GM12878 (cell line): ENCODE data around the gene SNTA1. TPM values are rescaled to one million over a fixed set of nuclear protein-coding genes. Genes with fewer than 3 reads are reported as not detected.

ENCODE experiments used
- ATAC-seq: fragments of 200-7000 bp; cut with Tn5 transposase; 3 replicates; pipeline ENCODE4 v1.9.1; 2020; ENCODE audit warnings: mild to moderate bottlenecking, moderate library complexity
- BruUV-seq: library from RNA; stranded (reverse); fragments of 400-500 nt; replicated peaks from 2 replicates; lab custom pipeline; 2021; lab: Mats Ljungman, UMichigan
- CTCF ChIA-PET: fragments of 300-600 bp; sonication (Branson Sonifier 250); formaldehyde crosslinking; extraction: SDS; loops from one replicate; lab custom pipeline; 2021; ENCODE audit warnings: inconsistent platforms; lab: Yijun Ruan, JAX
- POLR2A ChIA-PET: fragments of 350-600 bp; formaldehyde crosslinking; extraction: SDS; loops from one replicate; lab custom pipeline; 2021; ENCODE audit warnings: inconsistent platforms; lab: Charles Lee
- RAD21 ChIA-PET: fragments of 300-600 bp; sonication (Branson Sonifier 250); formaldehyde crosslinking; loops from one replicate; lab custom pipeline; 2023; ENCODE audit warnings: antibody characterized with exemption; ENCODE audit not compliant: unreplicated experiment; lab: Charles Lee
- SMC1A ChIA-PET: fragments of 300-600 bp; sonication (Branson Sonifier 250); formaldehyde crosslinking; loops from one replicate; lab custom pipeline; 2023; ENCODE audit not compliant: unreplicated experiment, uncharacterized antibody; lab: Charles Lee
- DNase-seq: peaks from one replicate; pipeline ENCODE4 v3.0.0-alpha.2; 2011; ENCODE audit warnings: low read depth, low spot score
- FAIRE-seq: peaks from 3 replicates; lab custom pipeline; 2011; peaks lifted over from hg19 to GRCh38; lab: Jason Lieb, UNC
- H2AFZ ChIP-seq: 2 replicates; pipeline ENCODE4 v1.6.0; 2011; ENCODE audit warnings: low read depth, low read length, control low read depth; ENCODE audit not compliant: control insufficient read depth
- H3K27ac ChIP-seq: 2 replicates; pipeline ENCODE4 v1.5.1; 2011; ENCODE audit warnings: control low read depth; ENCODE audit not compliant: control insufficient read depth, insufficient read depth
- H3K27me3 ChIP-seq, 2 experiments: replicated peaks in 1 of 2; 2 replicates each; pipeline versions ENCODE4 v1.6.0 to v1.6.1; 2011; ENCODE audit warnings: low read length in 1 of 2; ENCODE audit not compliant: control insufficient read depth in 2 of 2, insufficient read depth in 2 of 2
- H3K36me3 ChIP-seq, 2 experiments: 2 replicates each; pipeline ENCODE4 v1.5.1; 2011; ENCODE audit warnings: low read length in 1 of 2; ENCODE audit not compliant: control insufficient read depth in 2 of 2, insufficient read depth in 2 of 2
- H3K4me1 ChIP-seq: 2 replicates; pipeline ENCODE4 v1.6.1; 2011; ENCODE audit warnings: mild to moderate bottlenecking, low read length, moderate library complexity, mixed read lengths; ENCODE audit not compliant: control insufficient read depth, insufficient read depth
- H3K4me2 ChIP-seq: 2 replicates; pipeline ENCODE4 v1.6.0; 2011; ENCODE audit warnings: control low read depth; ENCODE audit not compliant: control insufficient read depth, insufficient read depth
- H3K4me3 ChIP-seq: fragments of 200-600 bp; sonication (generic); 2 replicates; pipeline ENCODE4 v1.5.1; 2016
- H3K79me2 ChIP-seq: 2 replicates; pipeline ENCODE4 v1.6.0; 2011; ENCODE audit warnings: low read length; ENCODE audit not compliant: control insufficient read depth, insufficient read depth
- H3K9ac ChIP-seq: 2 replicates; pipeline ENCODE4 v1.8.0; 2011; ENCODE audit warnings: low read length, control low read depth, mixed read lengths; ENCODE audit not compliant: control insufficient read depth, insufficient read depth
- H3K9me3 ChIP-seq: replicated peaks from 3 replicates; pipeline ENCODE4 v1.5.1; 2011; ENCODE audit warnings: mild to moderate bottlenecking, low read length; ENCODE audit not compliant: control insufficient read depth, insufficient read depth
- H4K20me1 ChIP-seq: 2 replicates; pipeline ENCODE4 v1.6.0; 2011; ENCODE audit not compliant: control insufficient read depth, insufficient read depth
- HCFC1 ChIP-seq: fragments of 150-350 bp; IDR thresholded peaks from 2 replicates; pipeline ENCODE4 v1.6.1; 2014; ENCODE audit warnings: low read length
- MEF2A ChIP-seq: IDR thresholded peaks from 2 replicates; pipeline ENCODE4 v1.6.1; 2011; ENCODE audit warnings: low read depth, mild to moderate bottlenecking, low read length, moderate library complexity; ENCODE audit not compliant: insufficient read depth
- MXI1 ChIP-seq: fragments of 150-350 bp; IDR thresholded peaks from 2 replicates; pipeline ENCODE4 v1.6.1; 2011; ENCODE audit warnings: low read depth, mild to moderate bottlenecking, inconsistent platforms, low read length, improper control_type of control experiment
- NBN ChIP-seq: fragments of 450-650 bp; IDR thresholded peaks from 2 replicates; pipeline ENCODE4 v1.6.1; 2016
- NFYA ChIP-seq: IDR thresholded peaks from 2 replicates; pipeline ENCODE4 v1.6.1; 2011; ENCODE audit warnings: low read depth, mild to moderate bottlenecking, low read length, improper control_type of control experiment, borderline replicate concordance
- NR2F1 ChIP-seq: fragments of 450-650 bp; conservative IDR thresholded peaks from 2 replicates; pipeline ENCODE4 v1.6.1; 2017; ENCODE audit warnings: mild to moderate bottlenecking
- SIX5 ChIP-seq: IDR thresholded peaks from 2 replicates; pipeline ENCODE4 v1.6.1; 2011; ENCODE audit warnings: mild to moderate bottlenecking, low read depth, low read length, moderate library complexity; ENCODE audit not compliant: severe bottlenecking
- SREBF2 ChIP-seq: IDR thresholded peaks from 2 replicates; pipeline ENCODE4 v1.6.1; 2012; ENCODE audit warnings: mild to moderate bottlenecking, low read length
- TCF7 ChIP-seq: IDR thresholded peaks from 2 replicates; pipeline ENCODE4 v1.6.1; 2014; ENCODE audit warnings: antibody characterized with exemption, borderline replicate concordance
- ZNF274 ChIP-seq: IDR thresholded peaks from one replicate; pipeline ENCODE4 v1.8.0; 2011; ENCODE audit not compliant: insufficient read length, insufficient read depth
- ZNF384 ChIP-seq: IDR thresholded peaks from 2 replicates; pipeline ENCODE4 v1.6.1; 2012; ENCODE audit warnings: low read depth, mild to moderate bottlenecking, low read length, improper control_type of control experiment, borderline replicate concordance
- WGBS: methylation state at CpG from one replicate; pipeline ENCODE4 v1.1.6; 2016; ENCODE audit warnings: low lambda C conversion rate; ENCODE audit not compliant: insufficient replicate concordance, insufficient coverage; ENCODE audit errors: missing lambda C conversion rate; 5-methylcytosine and 5-hydroxymethylcytosine counted together
- in situ Hi-C: fragments of 300-500 bp; cut with MboI; formaldehyde crosslinking; loops from 9 replicates; pipeline ENCODE4 v1.14.3; 2018; ENCODE audit warnings: mixed read lengths
- intact Hi-C: fragments of 100-400 bp; cut with micrococcal nuclease; formaldehyde crosslinking; loops from one replicate; pipeline ENCODE4 v1.14.2; 2022; ENCODE audit not compliant: unreplicated experiment
- polyA plus RNA-seq, 11 experiments: library from polyadenylated mRNA; depleted of rRNA in 4 of 11; unstranded in 6 of 11; stranded (reverse) in 5 of 11; fragments of >200 nt; fragmentation: Nextera tagmentation in 4 of 11; fragmentation: Illumina TruSeq in 1 of 11; extraction: Ambion mirVana in 4 of 11; extraction: Trizol in 1 of 11; gene quantifications; 1 replicate in 1 of 11; 2 replicates in 10 of 11; pipeline versions ENCODE4 v1.2.1 to v1.2.3, GENCODE V29; 2011 to 2016; ENCODE audit warnings: inconsistent platforms in 2 of 11, missing spikeins in 2 of 11, low read depth in 1 of 11
- total RNA-seq, 4 experiments: library from RNA; depleted of rRNA in 3 of 4; stranded (reverse); fragments of >200 nt in 3 of 4; fragmentation: Illumina TruSeq in 1 of 4; extraction: Trizol in 1 of 4; gene quantifications; 2 replicates each; pipeline versions ENCODE4 v1.2.1 to v1.2.3, GENCODE V29; 2013 to 2021

SNTA1 gene
- total and polyA plus RNA-seq, 10 of the 15 experiments (the other 5 are each of a cell fraction or from before 2014, with no cell fraction given) = 0.26 to 5.1 (median 1.8) TPM

DNA sequence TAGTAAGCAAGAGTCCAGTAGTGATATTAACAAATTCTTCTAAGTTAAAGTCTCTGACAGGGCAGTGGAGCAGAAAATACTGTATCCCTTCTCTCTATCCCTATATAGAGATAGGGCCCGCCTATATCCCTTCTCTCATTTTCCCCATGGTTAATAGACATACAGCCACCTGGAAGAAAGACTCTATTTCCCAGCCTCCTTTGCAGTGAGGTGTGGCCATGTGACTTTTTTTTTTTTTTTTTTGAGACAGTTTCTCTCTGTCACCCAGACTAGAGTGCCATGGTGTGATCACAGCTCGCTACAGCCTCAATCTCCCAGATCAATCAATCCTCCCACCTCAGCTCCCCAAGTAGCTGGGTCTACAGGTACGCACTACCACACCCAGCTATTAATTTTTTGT, 25.5 kb downstream of the SNTA1 start:
- intact Hi-C loops = no loop called here
- ATAC-seq = 0 out of 3 replicates have a peak, but pooled peaks have one; percentile 31
- no peaks in the 10 kb centered on the region for H3K9me3 ChIP-seq
- no peak overlapping the region for H2AFZ ChIP-seq
- no peaks in the 10 kb centered on the region for H4K20me1 ChIP-seq
- 100% methylated on average over 2 of the region's 3 CpGs for WGBS
- ChIA-PET RAD21 (interaction anchor here (0.6 kb wide), 1 partner anchor 26 kb away, joined by 4 read pairs; no protein-coding TSS in a partner anchor), POLR2A (interaction anchor here (0.6 kb wide), 1 partner anchor 50 kb away, joined by 8 read pairs; no protein-coding TSS in a partner anchor), SMC1A (no interaction called here), CTCF (interaction anchor here (1.0 kb wide), 1 partner anchor 17 kb away, joined by 3 read pairs; the partner anchor contains the start of gene CDK5RAP1)
- FAIRE-seq = no peak
- no peak for DNase-seq
- H3K27ac ChIP-seq = no peak overlapping the region
- in situ Hi-C loops = no loop called here
- no peak overlapping the region for H3K4me2 ChIP-seq
- no peaks in the 10 kb centered on the region for H3K36me3 ChIP-seq
- H3K9ac ChIP-seq = no peak overlapping the region
- no peak overlapping the region for H3K4me3 ChIP-seq
- TF ChIP-seq NFYA = no peak
- TF ChIP-seq MXI1 = no peak
- TF ChIP-seq HCFC1 = peak; percentile 38; the same call in 1 of the 2 replicates
- no peak for TF ChIP-seq NR2F1
- no peak for TF ChIP-seq ZNF274
- no peak for TF ChIP-seq SREBF2
- TF ChIP-seq NBN = no peak
- TF ChIP-seq SIX5 = peak; percentile 36
- no peak for TF ChIP-seq TCF7
- TF ChIP-seq MEF2A = no peak
- TF ChIP-seq ZNF384 = peak; percentile 36; the same call in 1 of the 2 replicates
- no TSS peak for BruUV-seq
- no peaks in the 10 kb centered on the region for H3K4me1 ChIP-seq
- no peaks in the 10 kb centered on the region for H3K27me3 ChIP-seq
- H3K79me2 ChIP-seq = no peaks in the 10 kb centered on the region
